SK-N-SH (cell line): Measurements from ENCODE around the gene PTCH2. TPM values are rescaled to one million over a fixed set of nuclear protein-coding genes. Genes with fewer than 3 reads are reported as not detected.

Experiments
- CTCF ChIA-PET: fragments of 300-600, 350-600 bp; formaldehyde crosslinking; extraction: SDS; loops from one replicate; lab custom pipeline; 2021; lab: Yijun Ruan, JAX
- POLR2A ChIA-PET: fragments of 350-600 bp; sonication (Branson Sonifier 250); formaldehyde crosslinking; extraction: SDS; loops from one replicate; lab custom pipeline; 2020; ENCODE audit warnings: antibody characterized with exemption, inconsistent platforms; lab: Yijun Ruan, JAX
- DNase-seq: peaks from one replicate; pipeline ENCODE4 v3.0.0; 2012
- H2AFZ ChIP-seq: fragments of 200-600 bp; sonication (generic); 2 replicates; pipeline ENCODE4 v1.8.1; 2016; ENCODE audit warnings: antibody characterized with exemption, mild to moderate bottlenecking, low read depth
- H3F3A ChIP-seq: fragments of 200-600 bp; sonication (generic); replicated peaks from 2 replicates; pipeline ENCODE3; 2016; ENCODE audit warnings: antibody characterized with exemption, mild to moderate bottlenecking; ENCODE audit not compliant: insufficient read depth
- H3K27ac ChIP-seq, 2 experiments: fragments of 200-500 bp in 1 of 2; fragments of 200-600 bp in 1 of 2; sonication (Bioruptor generic) in 1 of 2; sonication (generic), shearing (Covaris generic) in 1 of 2; 2 replicates each; pipeline versions ENCODE4 v1.5.1 to v1.6.1; 2014 to 2016; ENCODE audit warnings: low read depth in 2 of 2, inconsistent platforms in 1 of 2, low read length in 1 of 2, mild to moderate bottlenecking in 1 of 2, mixed read lengths in 1 of 2
- H3K27me3 ChIP-seq: fragments of 200-600 bp; sonication (generic), shearing (Covaris generic); 2 replicates; pipeline ENCODE4 v1.6.1; 2016; ENCODE audit warnings: mixed run types; ENCODE audit not compliant: insufficient read depth
- H3K36me3 ChIP-seq, 2 experiments: fragments of 200-500 bp in 1 of 2; fragments of 200-600 bp in 1 of 2; sonication (Bioruptor generic) in 1 of 2; sonication (generic) in 1 of 2; replicated peaks in 1 of 2; 2 replicates each; pipeline versions ENCODE3 to v1.5.1; 2014 to 2016; ENCODE audit warnings: low read length in 1 of 2, mild to moderate bottlenecking in 1 of 2; ENCODE audit not compliant: insufficient read depth in 2 of 2, control insufficient read depth in 1 of 2
- H3K4me1 ChIP-seq, 2 experiments: fragments of 200-500 bp in 1 of 2; fragments of 200-600 bp in 1 of 2; sonication (Bioruptor generic) in 1 of 2; sonication (generic), shearing (Covaris generic) in 1 of 2; 2 replicates each; pipeline versions ENCODE4 v1.5.1 to v1.6.1; 2014 to 2016; ENCODE audit warnings: low read depth in 1 of 2, low read length in 1 of 2, mixed run types in 1 of 2; ENCODE audit not compliant: insufficient read depth in 2 of 2, control insufficient read depth in 1 of 2
- H3K4me2 ChIP-seq: fragments of 200-600 bp; sonication (generic), shearing (Covaris generic); 2 replicates; pipeline ENCODE4 v1.6.1; 2017; ENCODE audit warnings: mixed run types
- H3K4me3 ChIP-seq, 2 experiments: fragments of 200-500 bp in 1 of 2; fragments of 200-600 bp in 1 of 2; sonication (Bioruptor generic) in 1 of 2; sonication (generic), shearing (Covaris generic) in 1 of 2; 2 replicates each; pipeline versions ENCODE4 v1.5.1 to v1.8.1; 2014 to 2016; ENCODE audit warnings: low read depth in 2 of 2, inconsistent platforms in 1 of 2, low read length in 1 of 2, mild to moderate bottlenecking in 1 of 2, mixed read lengths in 1 of 2, moderate library complexity in 1 of 2
- H3K79me2 ChIP-seq: fragments of 200-600 bp; sonication (generic); 2 replicates; pipeline ENCODE4 v1.8.1; 2017; ENCODE audit warnings: mild to moderate bottlenecking; ENCODE audit not compliant: insufficient read depth
- H3K9ac ChIP-seq: fragments of 200-600 bp; sonication (generic); 2 replicates; pipeline ENCODE4 v1.6.1; 2017; ENCODE audit warnings: mixed run types
- H3K9me2 ChIP-seq: fragments of 200-600 bp; sonication (generic); 2 replicates; pipeline ENCODE4 v1.6.1; 2017; ENCODE audit warnings: mixed run types
- H3K9me3 ChIP-seq: fragments of 200-600 bp; sonication (generic); 2 replicates; pipeline ENCODE4 v1.6.1; 2017; ENCODE audit warnings: mixed run types, mild to moderate bottlenecking, moderate library complexity
- H4K20me1 ChIP-seq: fragments of 200-600 bp; sonication (generic); 2 replicates; pipeline ENCODE4 v1.6.1; 2017; ENCODE audit warnings: mild to moderate bottlenecking, mixed run types; ENCODE audit not compliant: insufficient read depth
- CTCF ChIP-seq: fragments of 200-600 bp; sonication (generic); IDR thresholded peaks from 2 replicates; pipeline ENCODE4 v1.6.1; 2017; ENCODE audit warnings: antibody characterized with exemption, mild to moderate bottlenecking, moderate library complexity
- EP300 ChIP-seq, 2 experiments: IDR thresholded peaks; 2 replicates each; pipeline versions ENCODE4 v1.4.0 to v1.6.1; 2012; ENCODE audit warnings: borderline replicate concordance in 1 of 2, low read depth in 1 of 2, low read length in 1 of 2
- JUND ChIP-seq: IDR thresholded peaks from 2 replicates; pipeline ENCODE4 v1.4.0; 2012
- MAX ChIP-seq: IDR thresholded peaks from 2 replicates; pipeline ENCODE4 v1.4.0; 2012; ENCODE audit warnings: low read depth
- NFIC ChIP-seq: IDR thresholded peaks from 2 replicates; pipeline ENCODE4 v1.4.0; 2012; ENCODE audit warnings: borderline replicate concordance
- POLR2AphosphoS5 ChIP-seq: IDR thresholded peaks from 2 replicates; pipeline ENCODE4 v1.6.1; 2012; ENCODE audit warnings: low read depth, low read length
- RCOR1 ChIP-seq: fragments of 150-350 bp; IDR thresholded peaks from 2 replicates; pipeline ENCODE4 v1.6.1; 2017; ENCODE audit warnings: antibody characterized with exemption, low read length
- REST ChIP-seq: IDR thresholded peaks from 2 replicates; pipeline ENCODE4 v1.6.1; 2012; ENCODE audit warnings: mild to moderate bottlenecking, low read depth, low read length, moderate library complexity
- SIN3A ChIP-seq: IDR thresholded peaks from 2 replicates; pipeline ENCODE4 v1.6.1; 2012; ENCODE audit warnings: low read depth, mild to moderate bottlenecking, low read length, moderate library complexity, borderline replicate concordance
- TEAD4 ChIP-seq: IDR thresholded peaks from 2 replicates; pipeline ENCODE4 v1.4.0; 2012; ENCODE audit warnings: mild to moderate bottlenecking, borderline replicate concordance; ENCODE audit not compliant: insufficient read depth
- WGBS: methylation state at CpG from one replicate; pipeline ENCODE4 v1.1.6; 2017; ENCODE audit warnings: low lambda C conversion rate; 5-methylcytosine and 5-hydroxymethylcytosine counted together
- polyA plus RNA-seq, 3 experiments: library from polyadenylated mRNA; depleted of rRNA; stranded (reverse); fragments of >200 nt; gene quantifications; 2 replicates each; pipeline ENCODE4 v1.2.3, GENCODE V29; 2012

The PTCH2 gene
- polyA plus RNA-seq, 1 of the 3 experiments (the other 2 are of a cell fraction): 1.2 TPM

GRCh38 chr1:44780583-44781121 is 62.4 kb downstream of the PTCH2 start:
- TF ChIP-seq TEAD4 (no peak), MAX (no peak), RCOR1 (no peak), POLR2AphosphoS5 (no peak; the same call in 1 of the 2 replicates), REST (no peak), EP300 (IDR thresholded peaks at IDR 0.05; ENCODE audit: borderline replicate concordance in 1 of 2, low read depth in 1 of 2, low read length in 1 of 2) (no peak), NFIC (no peak), SIN3A (no peak), CTCF (no peak), JUND (no peak)
- ChIA-PET POLR2A (interaction anchor here (0.8 to 1.4 kb wide), 3 partner anchors 9 to 28 kb away, joined by 3 to 5 read pairs (median 3); partner anchors contain the start of gene BTBD19), CTCF (interaction anchor here (0.6 to 1.4 kb wide), 5 partner anchors 16 to 230 kb away, joined by 3 to 4 read pairs (median 3); partner anchors contain the start of genes HECTD3, PLK3 and RNU5D-1)
- Histone ChIP-seq H3K27ac (no peak overlapping the region), H3K4me2 (no peak overlapping the region), H4K20me1 (peaks cover 41% of the 10 kb centered on the region), H3K36me3 (peaks cover 22 to 58% of the 10 kb centered on the region in 2 experiments), H3F3A (peaks cover 60% of the 10 kb centered on the region), H3K4me1 (peaks cover 14 to 18% of the 10 kb centered on the region in 2 experiments; a peak in 3 of 4 replicates), H2AFZ (no peak overlapping the region), H3K9ac (no peak overlapping the region), H3K9me2 (no peaks in the 10 kb centered on the region), H3K79me2 (peaks cover 40% of the 10 kb centered on the region), H3K9me3 (no peaks in the 10 kb centered on the region), H3K4me3 (no peak overlapping the region), H3K27me3 (no peaks in the 10 kb centered on the region)
- no peak for DNase-seq
- WGBS: 97% methylated on average over 12 of the region's 14 CpGs
